UCSD-AML1 (cell line): ENCODE data around the gene SMCHD1.
A peak's percentile ranks its signal among the peaks of the same experiment; 100 is the strongest.
"Not testable (repeated sequence)": the region's sequence is repeated elsewhere in the genome, so short reads cannot be mapped to it uniquely, and the experiment has no call there.

Experiments
- DNase-seq: peaks from one replicate; lab custom pipeline; 2025; ENCODE audit not compliant: unreplicated experiment; lab: John Stamatoyannopoulos, UW

Gene SMCHD1

DNA sequence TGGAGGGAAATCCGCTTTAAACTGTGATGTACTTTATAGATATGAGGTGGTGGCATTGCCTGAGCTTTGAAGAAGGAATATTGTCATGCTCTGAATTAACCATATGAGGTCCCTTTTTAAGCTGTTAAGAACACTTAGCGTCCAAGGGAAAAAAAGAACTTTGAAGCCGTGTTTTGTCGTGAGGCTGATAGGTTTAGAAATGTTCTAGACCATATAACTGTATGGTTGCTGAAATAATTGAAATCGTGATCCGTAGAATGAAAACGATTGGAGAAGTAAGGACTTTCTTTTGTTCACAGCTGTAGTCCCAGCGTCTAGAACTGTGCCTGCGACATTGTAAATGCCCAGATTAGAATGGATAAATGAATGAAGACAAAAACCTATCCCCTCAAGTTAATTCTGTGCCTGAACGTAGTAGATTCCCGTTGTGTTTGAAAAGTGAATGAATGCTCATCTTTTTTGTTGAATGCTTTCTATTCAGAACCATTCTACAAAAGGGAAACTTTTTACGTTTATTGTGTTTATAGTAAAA, 1.5 kb downstream of the SMCHD1 start:
- DNase-seq = no peak

DNA sequence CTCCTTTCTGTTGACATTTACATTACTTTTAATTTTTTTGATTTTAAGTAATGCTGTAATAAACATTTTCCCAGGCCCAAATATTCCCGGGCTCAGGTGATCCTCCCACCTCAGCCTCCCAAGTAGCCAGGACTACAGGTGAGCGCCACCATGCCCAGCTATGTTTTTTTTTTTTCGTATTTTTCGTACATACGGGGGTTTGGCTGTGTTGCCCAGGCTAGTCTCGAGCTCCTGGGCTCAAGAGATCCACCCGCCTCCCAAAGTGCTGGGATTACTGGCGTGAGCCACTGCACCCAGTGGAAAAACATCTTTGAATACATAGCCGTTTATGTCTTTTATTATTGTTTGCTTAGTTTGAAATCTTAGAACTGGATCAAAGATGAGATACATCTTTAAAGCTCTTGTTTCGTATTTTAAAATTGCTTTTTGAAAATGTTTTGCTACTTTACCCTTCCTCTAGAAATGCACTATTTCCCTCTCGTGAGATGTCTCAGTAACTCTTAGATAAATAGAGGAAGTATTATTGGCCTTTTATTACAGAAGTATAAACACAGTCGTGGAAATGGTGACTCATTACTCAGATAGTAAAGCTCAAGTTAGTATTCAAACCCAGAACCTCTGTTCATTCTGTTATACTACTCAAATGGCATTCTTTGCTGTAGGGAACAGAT, 2.4 kb downstream of the SMCHD1 start:
- DNase-seq = no peak

DNA sequence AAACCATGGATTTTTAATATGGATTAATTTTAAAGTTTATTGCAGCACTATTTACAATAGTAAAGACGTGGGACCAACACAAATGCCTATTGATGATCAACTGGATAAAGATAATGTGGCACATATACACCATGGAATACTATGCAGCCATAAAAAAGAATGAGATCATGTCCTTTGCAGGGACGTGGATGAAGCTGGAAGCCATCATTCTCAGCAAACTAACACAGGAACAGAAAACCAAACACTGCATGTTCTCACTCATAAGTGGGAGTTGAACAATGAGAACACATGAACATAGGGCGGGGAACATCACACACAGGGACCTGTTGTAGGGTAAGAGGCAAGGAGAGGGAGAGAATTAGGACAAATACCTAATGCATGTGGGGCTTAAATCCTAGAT, 5.3 kb downstream of the SMCHD1 start:
- not testable (repeated sequence) for DNase-seq

DNA sequence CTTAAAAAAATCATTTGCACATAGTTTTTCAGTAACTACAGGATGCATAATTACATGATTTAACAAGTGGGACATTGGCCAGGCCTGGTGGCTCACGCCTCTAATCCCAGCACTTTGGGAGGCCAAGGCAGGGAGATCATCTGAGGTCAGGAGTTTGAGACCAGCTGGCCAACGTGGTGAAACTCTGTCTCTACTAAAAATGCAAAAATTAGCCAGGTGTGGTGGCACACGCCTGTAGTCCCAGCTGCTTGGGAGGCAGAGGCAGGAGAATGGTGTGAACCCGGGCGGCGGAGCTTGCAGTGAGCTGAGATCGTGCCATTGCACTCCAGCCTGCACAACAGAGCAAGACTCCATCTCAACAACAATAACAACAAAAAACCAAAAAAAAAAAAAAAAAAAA, 6.8 kb downstream of the SMCHD1 start:
- DNase-seq = not testable (repeated sequence)

DNA sequence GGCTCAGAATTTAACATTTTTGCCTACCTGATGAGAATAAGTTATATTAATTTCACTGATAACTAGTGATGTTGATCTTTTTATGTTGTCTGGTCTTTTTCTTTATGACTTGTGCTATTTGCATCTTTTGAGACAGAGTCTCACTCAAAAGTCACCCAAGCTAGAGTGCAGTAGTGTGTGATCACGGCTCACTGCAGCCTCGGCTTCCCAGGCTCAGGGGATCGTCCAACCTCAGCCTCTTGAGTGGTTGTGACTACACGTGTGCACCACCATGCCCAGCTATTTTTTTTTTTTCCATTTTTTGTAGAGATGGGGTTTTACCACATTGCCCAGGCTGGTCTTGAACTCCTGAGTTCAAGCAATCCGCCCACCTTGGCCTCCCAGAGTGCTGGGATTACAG, 7.5 kb downstream of the SMCHD1 start:
- DNase-seq = no peak

DNA sequence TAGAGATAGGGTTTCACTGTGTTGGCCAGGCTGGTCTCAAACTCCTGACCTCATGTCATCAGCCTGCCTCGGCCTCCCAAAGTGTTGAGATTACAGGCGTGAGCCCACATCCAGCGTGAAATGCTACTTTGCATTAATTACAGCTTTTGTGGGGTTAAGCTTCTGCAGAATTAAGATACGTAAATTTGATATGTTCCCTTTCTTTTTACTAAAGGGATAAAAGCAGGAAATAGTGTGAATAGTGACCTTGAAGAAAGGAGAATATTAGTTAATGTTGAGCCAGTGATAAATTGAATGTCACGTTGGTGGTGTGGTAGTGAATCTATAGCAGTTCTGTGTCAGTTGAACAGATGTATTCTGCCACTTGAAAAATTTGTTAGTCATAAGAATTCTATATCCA, 16.9 kb downstream of the SMCHD1 start:
- no peak for DNase-seq

DNA sequence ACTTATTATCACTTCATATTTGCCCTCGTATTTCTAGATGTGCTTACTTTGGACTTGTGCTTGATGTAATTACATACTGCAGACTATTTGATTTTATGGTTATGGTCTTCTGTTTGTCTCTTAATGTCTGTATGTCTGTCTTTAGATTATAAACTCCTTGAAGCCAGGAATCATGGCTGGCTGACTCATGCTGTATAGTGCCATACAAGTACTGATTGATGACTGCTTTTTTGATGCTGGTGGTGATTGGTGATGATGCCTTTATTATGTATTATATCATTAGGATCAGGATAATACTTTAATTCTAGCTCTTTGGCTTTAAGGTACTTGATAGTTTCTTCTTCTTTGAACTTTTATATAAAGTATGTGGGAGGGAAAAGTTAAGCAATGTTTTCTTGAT, 17.3 kb downstream of the SMCHD1 start:
- DNase-seq = no peak

DNA sequence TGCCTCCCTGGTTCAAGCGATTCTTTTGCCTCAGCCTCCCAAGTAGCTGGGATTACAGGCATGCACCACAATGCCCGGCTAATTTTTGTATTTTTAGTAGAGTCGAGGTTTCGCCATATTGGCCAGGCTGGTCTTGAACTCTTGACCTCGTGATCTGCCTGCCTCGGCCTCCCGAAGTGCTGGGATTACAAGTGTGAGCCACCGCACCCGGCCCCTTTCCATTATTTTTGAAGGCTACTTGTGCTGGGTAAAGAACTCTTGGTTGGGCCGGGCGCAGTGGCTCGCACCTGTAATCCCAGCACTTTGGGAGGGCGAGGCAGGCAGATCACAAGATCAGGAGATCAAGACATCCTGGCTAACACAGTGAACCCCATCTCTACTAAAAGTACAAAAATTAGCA, 23.4 kb downstream of the SMCHD1 start:
- not testable (repeated sequence) for DNase-seq

DNA sequence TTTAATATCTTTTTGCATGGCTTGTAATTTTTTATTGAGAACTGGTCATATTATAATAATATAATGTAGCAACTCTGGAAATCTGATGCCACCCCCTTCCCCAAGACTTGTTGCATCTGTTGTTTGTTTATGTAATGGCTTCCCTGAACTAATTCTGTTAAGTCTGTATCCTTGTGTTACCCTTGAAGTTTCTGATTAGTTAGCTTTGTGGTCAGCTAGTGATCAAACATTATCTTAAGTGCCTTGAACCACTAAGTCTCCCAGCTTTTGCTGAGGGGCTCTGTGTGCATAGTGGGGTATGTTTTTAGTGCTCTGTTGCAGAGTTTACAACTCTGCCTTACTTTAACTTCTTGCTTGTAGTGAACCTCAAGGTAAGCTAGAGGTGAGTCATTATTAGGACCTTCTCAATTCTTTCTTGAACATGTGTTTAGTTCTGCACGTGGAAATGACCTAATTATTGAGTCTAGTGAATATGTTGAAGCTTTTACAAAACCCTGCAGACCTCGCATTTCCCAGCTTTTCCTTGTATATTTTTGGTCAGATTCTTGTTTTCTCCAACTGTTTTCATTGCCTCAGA, 24.8 kb downstream of the SMCHD1 start:
- DNase-seq = no peak

DNA sequence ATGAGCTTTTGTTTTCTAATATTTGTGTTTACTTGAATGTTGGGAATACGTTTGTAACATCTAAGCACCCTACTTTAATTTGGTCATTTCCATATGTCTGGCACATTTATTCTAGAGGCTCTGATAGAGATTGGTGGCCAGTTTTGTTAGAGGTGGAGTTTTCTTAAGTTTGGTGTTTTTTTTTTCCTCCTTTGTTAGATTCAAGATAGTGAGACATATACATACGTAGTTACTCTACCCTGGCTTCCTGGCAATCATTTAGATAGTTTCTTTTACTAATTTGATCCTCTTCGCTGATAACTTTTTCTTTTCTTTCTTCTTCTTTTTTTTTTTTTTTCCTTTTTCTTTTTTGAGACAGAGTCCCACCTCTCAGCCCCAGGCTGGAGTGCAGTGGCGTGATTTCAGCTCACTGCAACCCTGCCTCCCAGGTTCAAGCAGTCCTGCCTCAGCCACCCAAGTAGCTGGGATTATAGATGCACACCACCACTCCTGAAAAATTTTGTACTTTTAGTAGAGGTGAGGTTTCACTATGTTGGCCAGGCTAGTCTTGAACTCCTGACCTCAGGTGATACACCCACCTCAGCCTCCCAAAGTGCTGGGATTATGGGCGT, 26.6 kb downstream of the SMCHD1 start:
- no peak for DNase-seq

DNA sequence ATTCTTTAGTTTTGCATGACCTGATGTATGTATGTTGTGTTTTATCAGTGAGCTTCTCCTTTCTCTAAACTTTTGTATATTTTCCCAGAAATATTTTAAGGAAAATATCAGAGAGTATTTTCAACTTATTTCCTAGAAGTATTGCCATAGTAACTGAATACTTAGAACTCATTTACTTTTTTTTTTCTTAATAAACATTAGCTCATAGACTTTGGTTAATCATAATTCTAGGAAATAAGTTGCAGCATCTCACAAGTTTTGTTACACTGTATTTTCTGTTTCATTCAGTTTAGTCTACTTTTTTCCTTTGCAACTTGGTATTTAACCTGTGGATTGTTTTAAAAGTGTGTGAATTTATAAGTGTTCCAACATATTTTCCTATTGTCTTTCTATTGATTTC, 27.5 kb downstream of the SMCHD1 start:
- no peak for DNase-seq

DNA sequence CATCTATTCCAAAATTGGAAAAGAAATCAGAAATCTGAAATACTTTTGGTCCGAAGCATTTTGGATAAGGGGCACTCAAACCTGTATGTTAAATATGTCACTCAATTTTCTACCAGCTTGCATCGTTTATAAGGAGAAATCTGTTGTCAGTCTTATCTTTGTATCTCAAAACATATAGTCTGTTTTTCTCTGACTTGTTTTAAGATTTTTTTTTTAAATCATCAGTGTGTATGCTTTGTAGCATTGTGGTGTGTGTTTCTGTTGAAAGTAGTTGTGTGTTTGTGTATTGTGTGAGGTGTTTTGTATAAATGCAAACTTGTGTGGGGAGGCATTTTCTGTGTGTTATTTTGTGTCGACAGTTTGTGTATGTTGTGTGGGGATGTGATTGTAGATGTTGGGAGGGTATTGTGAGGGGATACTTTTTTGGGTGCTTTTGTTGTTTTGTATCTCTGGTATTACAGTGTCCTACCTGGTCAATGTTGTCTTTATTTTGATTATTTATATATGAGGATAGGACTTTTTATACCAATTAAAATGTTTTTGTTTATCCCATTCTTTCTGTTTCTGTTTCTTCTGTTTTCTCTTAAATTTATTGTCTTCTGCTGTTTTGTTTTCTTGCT, 30.9 kb downstream of the SMCHD1 start:
- no peak for DNase-seq

DNA sequence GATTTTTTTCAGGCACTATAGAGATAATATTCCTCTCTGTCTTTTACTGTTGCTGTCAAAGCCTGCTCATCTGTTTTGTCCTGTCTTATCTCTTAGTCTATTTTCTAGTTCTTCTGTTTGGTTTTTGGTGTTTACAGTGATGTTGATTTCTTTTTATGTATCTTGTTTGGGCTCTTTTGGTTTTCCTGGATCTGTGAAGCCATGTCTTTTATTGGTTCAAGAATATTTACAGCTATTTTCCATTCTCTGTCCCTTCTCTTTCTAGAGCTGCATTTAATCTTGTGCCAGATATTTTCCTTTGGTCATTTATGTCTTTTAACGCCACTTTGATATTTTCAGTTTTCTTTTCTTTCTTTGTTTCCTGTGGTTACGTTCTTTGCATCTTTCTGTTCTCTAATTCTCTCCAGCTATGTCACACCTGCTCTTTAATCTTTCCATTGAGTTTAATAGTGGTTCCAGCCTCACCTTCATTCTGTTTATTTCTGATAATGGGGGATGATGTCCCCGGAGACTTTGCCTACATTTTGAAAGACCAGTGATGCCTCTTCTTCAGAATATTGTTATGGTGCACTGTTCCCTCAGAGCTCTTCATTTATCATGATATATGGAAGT, 32.0 kb downstream of the SMCHD1 start:
- DNase-seq = no peak

DNA sequence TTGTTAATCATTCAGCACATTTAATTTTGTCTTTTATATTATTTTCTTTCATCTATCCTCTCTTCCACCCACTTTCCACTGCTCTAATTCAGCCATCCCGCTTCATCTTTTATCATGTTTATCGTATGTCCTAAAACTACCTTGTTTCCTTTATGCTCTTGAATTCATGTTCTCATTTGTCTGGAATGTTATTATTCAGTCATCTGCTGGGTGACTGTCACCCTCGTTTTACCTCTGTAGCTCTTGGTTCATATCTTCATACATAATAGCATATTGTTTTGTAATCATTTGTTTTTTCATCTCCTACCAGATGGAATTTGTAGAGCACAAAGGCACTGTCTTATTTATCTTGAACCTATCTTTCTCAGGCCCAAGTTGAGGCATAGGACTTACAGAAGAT, 37.0 kb downstream of the SMCHD1 start:
- no peak for DNase-seq

DNA sequence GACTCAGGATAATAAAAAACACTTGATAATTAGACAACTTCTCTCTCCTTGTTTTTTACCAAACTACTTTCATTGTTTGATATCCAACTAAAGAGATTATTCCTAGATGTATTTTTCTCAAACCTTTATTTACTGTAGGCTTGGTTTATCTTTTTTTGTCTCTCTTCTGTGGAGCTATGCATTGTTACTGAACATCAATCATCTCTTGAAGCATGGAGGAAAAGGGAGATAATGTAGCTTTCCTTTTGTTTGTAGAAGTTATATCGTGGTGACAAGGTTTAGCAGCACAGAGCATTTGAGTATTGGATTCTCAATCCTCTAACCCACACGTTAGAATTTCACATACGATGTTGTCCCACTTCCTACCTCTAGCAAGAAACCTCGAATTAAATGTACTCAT, 41.7 kb downstream of the SMCHD1 start:
- no peak for DNase-seq

DNA sequence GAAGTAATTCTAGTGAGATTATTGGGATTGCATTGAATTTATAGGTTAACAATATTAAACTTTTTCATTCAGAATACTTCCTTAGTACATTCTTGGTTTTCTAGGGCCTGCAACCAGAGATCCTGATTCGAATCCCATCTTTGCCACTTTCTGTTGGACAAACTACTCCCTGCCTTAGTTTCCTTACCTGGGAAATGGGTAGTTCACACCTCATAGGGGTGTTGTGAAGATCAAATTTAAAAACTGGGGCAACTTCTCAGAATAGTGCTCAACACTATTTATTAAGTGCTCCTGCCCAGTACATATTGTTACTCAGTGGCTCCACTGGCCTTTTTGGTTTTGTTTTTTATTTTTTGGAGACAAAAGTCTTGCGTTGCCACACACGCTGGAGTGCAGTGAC, 43.5 kb downstream of the SMCHD1 start:
- DNase-seq = no peak

DNA sequence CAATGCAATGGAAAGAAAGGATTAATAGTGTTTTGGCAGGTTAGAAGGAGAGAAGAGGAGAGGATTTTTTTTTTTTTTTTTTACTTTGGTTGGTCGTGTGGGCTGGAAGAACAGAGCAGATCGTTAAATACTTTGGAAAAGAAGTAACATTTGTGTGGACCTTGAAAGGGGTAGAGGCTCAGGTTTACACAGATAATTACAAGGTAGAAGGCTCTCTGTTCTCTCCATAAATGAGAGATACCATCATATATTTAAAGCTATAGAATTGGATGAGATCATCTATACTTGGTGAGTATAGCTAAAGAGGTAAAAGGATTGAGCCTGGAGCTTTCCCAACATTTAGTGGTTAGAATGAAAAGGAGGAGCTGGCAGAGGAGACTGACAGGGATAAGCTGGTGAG, 49.0 kb downstream of the SMCHD1 start:
- no peak for DNase-seq

DNA sequence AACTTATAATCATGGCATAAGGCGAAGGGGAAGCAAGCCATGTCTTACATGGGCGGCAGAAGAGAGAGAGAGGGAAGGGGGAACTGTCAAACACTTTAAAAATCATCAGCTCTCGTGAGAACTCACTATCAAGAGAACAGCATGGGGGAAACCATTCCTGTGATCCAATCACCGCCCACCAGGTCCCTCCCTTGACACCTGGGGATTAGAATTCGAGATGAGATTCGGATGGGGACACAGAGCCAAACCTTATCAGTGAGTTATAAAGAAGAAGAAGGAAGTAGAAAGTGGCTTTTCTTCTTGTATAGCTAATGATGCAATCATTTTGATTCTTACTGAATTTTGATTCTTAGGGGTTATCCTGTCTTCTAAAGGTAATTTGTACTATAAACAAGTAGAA, 51.4 kb downstream of the SMCHD1 start:
- DNase-seq = peak; percentile 9

DNA sequence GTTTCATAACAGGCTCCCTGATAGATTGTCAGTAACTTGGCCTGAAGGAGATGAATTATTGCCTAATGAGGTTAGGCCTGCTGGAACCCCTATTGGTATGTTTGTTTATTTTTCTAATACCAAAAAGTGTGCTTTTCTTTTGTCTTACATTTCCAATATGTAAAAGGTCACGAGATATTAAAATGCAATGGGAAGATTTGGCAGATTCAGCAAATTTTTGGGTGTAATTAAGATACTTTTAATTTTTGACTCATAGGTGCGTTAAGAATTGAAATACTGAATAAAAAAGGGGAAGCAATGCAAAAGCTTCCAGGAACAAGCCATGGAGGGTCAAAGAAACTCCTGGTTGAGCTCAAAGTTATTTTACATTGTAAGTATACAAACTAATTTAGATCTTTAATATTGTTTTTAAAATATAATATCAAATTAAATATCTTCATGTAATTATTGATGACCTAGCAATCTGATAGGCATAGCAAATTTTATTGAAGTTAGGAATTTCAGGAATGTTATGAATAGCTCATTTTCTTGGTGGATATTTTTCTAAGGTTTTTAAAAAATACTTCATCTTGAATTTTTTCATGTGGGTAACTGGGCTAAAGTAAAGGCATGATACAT, 52.1 kb downstream of the SMCHD1 start:
- no peak for DNase-seq

DNA sequence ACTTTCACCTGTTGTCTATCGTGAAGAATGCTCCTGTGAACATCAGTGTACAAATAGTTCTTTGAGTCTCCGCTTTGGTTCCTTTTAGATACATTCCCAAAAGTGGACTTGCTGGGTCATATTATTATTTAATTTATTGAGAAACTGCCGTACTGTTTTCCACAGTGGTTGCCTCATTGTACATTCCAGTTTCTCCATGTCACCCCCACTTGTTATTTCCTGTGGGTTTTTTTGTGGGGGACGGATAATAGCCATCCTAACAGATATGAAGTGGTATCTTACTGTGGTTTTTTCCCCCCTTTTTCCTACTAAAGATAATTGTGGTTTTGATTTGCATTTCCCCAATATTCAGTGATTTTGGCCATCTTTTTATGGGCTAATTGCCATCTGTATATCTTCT, 53.8 kb downstream of the SMCHD1 start:
- no peak for DNase-seq

DNA sequence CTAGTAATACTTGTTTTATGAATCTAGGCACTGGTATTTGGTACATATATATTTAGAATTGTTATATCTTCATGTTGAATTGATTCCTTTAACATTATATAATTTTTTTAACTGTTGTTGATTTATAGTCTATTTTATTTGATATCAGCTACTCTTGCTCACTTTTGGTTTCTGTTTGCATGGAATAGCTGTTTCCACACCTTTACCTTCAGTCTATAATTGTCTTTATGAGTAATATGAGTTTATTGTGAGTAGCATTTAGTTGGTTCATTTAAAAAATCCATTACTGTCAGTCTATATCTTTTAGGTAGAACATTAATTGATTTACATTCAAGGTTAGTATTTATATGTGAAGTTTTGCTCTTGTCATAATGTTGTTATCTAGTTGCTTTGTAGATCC, 58.6 kb downstream of the SMCHD1 start:
- no peak for DNase-seq
